ENCODE results near the gene RBMS3.

DNA sequence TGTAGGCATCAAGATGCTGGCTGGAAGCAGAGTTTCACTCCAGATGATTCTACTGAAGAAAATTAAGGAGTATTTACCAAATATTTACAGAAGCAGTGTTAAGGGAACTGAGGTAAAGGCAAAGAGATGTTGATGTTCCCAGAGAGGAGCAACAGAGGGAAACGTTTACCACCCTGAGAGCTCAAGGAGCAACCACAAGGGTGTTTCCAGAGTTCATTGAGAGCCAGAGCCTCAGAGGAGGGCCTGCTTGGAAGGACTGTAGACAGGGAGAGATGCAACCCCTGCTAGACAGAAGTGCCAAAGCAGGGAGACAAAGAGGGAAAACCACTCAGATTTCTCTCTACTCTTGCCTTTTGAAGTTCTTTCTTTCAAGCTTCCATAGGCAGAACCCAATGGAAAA, 474.5 kb downstream of the RBMS3 start:
- TF ChIP-seq FOXM1 (IDR thresholded peaks at IDR 0.05; ENCODE audit: borderline replicate concordance), result no peak
- no peak for TF ChIP-seq BHLHE40 (IDR thresholded peaks at IDR 0.05; ENCODE audit: borderline replicate concordance)
- TF ChIP-seq L3MBTL2 (conservative IDR thresholded peaks at IDR 0.05), result no peak
- TF ChIP-seq SUZ12 (IDR thresholded peaks at IDR 0.05), result no peak
- TF ChIP-seq ARNT (IDR thresholded peaks at IDR 0.05), result no peak
- no peak for TF ChIP-seq SP1 (IDR thresholded peaks at IDR 0.05)
- TF ChIP-seq TARDBP (IDR thresholded peaks at IDR 0.05), result no peak
- TF ChIP-seq NFRKB (IDR thresholded peaks at IDR 0.05), result no peak

Data from HEK293T (cell line).